HG03439 (cell line): ENCODE measurements around the gene FOXC1.

Experiments used
- ATAC-seq: cut with Tn5 transposase; IDR thresholded peaks from one replicate; pipeline ENCODE4 v1.9.1; 2021; ENCODE audit warnings: mild to moderate bottlenecking, moderate library complexity; ENCODE audit not compliant: unreplicated experiment

The FOXC1 gene

DNA sequence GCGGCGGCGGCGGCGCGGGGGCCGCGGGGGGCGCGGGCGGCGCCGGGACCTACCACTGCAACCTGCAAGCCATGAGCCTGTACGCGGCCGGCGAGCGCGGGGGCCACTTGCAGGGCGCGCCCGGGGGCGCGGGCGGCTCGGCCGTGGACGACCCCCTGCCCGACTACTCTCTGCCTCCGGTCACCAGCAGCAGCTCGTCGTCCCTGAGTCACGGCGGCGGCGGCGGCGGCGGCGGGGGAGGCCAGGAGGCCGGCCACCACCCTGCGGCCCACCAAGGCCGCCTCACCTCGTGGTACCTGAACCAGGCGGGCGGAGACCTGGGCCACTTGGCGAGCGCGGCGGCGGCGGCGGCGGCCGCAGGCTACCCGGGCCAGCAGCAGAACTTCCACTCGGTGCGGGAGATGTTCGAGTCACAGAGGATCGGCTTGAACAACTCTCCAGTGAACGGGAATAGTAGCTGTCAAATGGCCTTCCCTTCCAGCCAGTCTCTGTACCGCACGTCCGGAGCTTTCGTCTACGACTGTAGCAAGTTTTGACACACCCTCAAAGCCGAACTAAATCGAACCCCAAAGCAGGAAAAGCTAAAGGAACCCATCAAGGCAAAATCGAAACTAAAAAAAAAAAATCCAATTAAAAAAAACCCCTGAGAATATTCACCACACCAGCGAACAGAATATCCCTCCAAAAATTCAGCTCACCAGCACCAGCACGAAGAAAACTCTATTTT lies 2.0 kb downstream of the FOXC1 start:
- ATAC-seq = no peak

DNA sequence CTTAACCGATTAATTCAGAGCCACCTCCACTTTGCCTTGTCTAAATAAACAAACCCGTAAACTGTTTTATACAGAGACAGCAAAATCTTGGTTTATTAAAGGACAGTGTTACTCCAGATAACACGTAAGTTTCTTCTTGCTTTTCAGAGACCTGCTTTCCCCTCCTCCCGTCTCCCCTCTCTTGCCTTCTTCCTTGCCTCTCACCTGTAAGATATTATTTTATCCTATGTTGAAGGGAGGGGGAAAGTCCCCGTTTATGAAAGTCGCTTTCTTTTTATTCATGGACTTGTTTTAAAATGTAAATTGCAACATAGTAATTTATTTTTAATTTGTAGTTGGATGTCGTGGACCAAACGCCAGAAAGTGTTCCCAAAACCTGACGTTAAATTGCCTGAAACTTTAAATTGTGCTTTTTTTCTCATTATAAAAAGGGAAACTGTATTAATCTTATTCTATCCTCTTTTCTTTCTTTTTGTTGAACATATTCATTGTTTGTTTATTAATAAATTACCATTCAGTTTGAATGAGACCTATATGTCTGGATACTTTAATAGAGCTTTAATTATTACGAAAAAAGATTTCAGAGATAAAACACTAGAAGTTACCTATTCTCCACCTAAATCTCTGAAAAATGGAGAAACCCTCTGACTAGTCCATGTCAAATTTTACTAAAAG lies 2.7 kb downstream of the FOXC1 start:
- no peak for ATAC-seq

DNA sequence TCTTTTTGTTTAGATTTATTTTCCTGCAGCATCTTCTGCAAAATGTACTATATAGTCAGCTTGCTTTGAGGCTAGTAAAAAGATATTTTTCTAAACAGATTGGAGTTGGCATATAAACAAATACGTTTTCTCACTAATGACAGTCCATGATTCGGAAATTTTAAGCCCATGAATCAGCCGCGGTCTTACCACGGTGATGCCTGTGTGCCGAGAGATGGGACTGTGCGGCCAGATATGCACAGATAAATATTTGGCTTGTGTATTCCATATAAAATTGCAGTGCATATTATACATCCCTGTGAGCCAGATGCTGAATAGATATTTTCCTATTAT lies 3.2 kb downstream of the FOXC1 start:
- ATAC-seq = no peak

DNA sequence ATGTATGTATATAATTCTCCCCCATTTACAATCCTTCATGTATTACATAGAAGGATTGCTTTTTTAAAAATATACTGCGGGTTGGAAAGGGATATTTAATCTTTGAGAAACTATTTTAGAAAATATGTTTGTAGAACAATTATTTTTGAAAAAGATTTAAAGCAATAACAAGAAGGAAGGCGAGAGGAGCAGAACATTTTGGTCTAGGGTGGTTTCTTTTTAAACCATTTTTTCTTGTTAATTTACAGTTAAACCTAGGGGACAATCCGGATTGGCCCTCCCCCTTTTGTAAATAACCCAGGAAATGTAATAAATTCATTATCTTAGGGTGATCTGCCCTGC lies 3.6 kb downstream of the FOXC1 start:
- no peak for ATAC-seq

DNA sequence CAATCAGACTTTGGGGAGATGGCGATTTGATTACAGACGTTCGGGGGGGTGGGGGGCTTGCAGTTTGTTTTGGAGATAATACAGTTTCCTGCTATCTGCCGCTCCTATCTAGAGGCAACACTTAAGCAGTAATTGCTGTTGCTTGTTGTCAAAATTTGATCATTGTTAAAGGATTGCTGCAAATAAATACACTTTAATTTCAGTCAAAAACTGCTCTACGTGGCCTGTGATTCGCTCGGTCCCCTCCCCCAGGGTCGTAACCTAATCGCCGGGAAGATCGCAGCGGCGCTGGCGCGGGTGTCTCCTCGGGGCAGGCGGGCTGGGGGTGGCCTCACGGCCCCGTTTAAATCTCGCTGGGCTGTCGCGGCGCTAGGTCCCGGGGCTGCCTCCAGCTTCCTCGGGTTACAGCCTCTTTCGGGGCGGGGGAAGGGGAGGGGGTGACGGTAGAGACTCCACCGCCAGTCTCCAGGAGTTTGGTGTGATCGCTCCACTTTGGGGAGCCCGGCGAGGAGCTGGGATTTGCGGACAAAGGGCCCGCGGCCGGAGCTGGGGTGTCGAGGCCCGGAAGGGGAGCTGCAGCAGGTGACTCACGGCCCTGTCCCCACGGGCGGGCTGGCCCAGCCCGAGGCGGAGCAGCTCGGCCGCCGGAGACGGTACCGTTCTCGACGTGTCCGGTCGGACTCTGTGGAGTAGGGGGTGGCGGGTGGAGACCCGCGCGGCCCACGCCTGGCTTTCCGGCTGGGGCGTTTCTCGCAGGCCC lies 4.2 kb downstream of the FOXC1 start:
- ATAC-seq = no peak

DNA sequence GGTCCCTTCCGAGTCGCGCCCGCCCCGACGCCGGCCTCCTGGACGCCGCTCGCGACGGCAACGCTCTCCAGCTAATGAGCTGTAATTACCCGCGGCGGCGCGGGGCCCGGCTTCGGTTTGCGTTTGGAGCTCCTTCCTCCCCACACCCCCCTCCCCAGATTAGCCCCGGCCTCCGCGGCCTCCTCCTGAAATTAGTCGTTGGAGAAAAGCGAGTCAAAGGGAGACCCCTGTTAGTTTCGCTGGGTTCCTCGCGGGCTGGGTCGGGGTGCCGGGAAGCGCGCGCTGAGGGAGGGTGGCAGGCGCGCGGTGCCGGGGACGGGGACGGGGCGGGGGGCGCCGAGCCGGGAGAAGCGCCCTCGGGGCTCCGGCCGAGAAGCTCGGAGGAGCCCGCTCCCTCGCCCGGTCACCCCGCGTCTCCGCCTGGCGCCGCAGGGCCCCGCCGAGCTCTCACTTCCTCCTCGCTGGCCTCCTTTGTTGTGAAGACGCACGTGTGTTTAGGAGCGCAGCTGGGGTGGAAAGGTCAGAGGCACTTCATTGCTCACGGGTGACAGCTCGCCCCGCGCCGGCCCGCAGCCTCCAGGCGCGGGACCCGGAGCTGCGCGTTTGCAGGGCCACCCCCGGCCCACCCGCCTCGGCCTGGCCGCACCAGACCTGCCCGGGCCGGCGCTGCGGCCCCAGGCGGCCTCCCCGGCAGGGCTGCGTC lies 4.9 kb downstream of the FOXC1 start:
- ATAC-seq = no peak

DNA sequence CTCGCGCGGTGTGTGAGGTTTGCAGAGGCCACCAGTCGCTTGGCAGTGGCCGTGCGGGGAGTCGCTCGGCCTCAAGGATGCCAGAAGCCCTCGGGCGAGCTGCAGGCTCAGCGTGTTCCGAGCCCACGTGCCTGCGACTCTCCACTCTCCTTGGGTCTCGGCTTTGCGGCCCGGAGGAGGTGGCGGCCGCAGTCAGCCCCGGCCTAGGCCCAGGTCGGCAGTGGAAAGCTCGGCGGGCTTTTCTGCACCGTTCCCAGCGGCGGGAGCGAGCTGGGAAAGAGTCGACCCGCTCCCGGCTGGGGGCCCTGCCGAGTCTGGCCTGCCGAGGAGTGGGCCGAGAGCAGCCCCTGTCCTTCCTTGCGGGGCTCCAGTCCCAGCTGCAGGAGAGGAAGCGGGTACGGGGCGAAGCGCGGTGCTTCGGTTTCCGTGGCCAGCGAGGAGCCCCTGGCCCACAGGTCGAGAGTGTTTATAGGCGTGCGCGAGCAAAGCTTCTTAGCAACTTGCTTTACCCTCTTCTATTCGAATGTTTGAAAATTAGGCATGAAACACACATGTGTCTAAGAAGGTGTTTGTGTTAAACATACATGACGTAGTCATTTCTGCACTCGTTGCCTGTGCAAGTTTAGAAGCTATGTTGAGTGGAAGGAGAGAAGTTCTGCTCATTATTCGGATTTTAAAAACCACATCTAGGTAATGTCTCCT lies 5.6 kb downstream of the FOXC1 start:
- no peak for ATAC-seq

DNA sequence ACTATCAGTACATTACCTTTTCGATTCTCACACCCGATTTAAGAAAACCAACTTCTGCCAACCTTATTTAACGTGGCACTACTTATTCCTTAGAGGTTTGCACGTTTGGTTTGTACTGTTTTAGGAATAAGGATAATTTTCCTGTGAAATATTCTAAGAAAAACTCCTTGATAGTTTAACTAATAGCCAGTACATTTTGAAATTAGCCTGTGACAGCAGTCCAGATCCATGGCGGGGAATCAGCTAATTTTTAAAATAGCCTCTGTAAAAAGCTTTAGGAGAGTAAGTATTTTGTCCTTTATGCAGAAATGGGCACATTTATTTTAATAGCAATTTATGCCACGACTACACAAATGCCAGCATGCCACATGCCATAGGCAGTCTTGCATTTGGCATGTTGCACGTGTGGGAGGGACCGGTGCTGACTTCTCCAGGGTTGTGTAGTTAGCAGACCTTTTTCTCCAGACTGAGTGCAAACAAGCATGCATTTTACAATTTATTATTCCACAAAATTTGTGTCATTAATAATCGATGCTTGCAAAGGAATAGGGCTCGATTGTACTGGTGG lies 6.2 kb downstream of the FOXC1 start:
- ATAC-seq = no peak

DNA sequence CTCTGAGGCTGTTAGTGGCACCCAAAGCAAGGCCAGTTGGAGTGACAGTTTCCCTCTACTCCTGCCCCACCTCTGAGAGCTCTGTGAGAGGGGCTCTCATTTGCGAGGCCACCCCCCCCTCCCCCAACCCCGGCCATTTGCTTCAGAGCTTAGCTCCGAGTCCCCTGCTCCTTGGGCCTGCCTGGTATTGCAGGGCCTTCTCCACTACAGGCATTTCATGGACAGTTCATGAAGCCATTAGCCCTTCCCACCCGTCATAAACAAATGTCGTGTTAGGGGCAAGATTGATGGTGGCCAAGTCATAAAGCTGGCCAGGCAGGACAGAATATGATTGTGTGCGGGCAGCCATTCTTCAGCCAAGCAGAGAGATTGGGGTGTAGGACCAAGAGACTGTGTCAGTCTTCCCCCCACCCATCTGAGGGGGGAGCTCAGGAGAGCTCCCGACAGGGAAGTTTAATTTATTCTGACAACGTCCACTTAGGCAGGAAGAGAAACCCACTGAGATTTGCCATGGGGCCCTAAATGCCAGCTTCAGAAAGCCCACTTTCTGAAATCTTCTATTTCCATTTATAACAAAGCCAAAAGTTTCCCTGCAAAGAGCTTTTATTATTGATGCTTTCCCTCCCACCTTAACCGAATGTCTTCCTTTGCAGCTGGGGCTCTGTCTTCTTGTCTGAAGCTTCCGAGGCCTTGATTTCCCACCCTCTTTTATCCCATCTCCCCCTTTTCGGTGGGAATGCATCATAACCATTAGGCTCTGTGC lies 7.2 kb downstream of the FOXC1 start:
- no peak for ATAC-seq

DNA sequence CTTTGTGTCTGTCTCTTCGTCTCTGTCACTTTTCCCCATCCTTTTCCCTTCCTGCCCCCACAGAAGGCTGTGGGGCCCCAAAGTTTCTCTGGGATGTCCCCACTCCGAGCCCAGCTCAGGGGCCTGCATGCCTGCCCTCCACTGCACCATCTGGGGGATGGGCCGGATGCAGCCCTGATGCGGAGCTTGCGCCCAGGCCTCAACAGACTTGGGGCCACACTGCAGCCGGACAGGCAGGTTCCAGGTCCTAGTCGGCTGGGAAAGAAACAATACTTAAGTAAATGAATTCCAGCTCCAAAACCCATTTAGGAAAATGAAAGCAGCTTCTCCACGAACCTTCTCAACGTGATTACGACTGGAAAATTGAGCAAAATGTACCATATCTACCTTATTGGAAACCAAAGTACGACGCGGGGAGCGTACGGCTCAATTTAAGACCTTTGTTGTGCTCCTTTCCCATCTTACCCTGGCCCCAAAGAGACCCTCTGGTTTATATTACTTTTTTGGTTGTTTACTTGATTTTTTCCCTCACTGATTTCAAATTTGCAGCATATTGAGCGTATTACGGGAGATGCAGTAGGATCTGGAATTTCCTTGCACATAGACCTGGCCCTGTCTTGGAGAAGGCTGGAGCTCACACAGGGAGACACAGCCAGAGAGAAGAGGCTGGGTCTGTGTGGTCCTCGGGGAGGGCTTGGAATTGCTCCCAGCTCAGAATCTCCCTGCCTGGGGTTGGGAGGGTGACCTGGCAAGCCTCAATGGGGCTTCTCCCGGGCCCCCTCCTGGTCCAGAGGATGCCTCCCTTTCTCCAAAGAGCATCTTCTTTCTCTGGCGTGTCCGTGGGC lies 8.0 kb downstream of the FOXC1 start:
- no peak for ATAC-seq

DNA sequence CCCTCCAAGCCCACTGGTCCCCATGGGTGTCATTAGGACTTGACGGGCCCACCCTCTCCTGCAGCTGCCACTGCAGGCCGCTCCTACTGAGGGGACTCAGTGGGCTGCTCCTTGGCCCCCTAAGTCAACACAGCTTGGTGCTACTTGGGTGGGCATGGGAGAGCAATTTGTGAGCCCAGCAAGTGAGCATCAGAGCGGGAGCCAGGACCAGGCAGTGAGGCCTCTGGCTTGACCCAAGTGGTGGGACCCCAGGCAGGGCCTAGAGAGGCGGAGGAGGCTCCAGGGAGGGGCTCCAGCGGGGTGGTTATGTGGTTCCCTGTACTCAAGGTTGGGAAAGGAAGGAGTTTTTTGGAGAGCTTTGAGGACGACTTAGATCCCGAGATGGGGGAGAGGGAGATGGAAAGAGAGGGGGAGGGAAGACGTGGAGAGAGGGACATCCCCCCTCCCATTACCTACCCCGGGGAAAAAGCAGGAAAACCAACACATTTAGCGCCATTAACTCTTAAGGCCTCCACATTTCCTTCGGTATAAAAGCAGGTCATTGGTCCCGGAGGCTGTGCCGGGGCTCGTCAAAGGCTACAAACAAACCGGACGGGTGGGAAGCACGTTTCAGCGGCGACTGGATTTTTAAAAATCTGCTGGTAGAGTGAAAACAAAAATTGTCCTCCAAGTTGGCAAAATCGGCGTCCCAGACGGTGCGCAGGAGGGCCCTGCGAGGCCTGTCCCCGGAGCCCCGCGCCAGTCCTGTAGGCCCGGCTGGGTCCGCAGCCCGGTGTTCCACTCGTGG lies 8.8 kb downstream of the FOXC1 start:
- no peak for ATAC-seq

DNA sequence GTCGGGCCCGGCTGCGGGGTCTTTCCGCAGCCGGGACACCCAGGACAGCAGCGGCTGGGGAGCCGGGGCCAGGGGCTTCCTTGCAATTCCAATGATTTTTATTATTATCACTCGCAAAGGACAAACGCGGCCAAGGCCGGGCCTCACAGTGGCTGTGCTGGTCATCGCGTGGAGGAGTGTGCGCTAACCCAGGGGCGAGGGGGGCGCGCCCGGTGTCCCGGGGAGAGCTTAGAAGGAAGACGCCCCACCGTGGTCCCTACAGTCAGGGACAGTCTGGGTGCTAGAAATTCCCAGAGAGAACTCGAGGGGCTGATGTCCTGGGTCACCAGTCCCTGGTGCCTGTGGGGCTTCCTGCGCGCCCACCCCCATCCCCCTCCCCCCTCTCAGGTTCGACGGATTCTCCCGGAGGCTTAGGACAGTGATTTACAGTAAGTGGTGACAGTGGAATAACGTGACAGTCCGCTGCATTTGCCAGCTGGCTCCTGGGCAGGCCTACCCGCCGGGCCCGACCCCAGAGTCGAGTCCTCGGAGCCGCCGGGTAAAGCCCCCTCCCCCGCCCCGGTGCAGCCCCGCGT lies 9.5 kb downstream of the FOXC1 start:
- no peak for ATAC-seq

DNA sequence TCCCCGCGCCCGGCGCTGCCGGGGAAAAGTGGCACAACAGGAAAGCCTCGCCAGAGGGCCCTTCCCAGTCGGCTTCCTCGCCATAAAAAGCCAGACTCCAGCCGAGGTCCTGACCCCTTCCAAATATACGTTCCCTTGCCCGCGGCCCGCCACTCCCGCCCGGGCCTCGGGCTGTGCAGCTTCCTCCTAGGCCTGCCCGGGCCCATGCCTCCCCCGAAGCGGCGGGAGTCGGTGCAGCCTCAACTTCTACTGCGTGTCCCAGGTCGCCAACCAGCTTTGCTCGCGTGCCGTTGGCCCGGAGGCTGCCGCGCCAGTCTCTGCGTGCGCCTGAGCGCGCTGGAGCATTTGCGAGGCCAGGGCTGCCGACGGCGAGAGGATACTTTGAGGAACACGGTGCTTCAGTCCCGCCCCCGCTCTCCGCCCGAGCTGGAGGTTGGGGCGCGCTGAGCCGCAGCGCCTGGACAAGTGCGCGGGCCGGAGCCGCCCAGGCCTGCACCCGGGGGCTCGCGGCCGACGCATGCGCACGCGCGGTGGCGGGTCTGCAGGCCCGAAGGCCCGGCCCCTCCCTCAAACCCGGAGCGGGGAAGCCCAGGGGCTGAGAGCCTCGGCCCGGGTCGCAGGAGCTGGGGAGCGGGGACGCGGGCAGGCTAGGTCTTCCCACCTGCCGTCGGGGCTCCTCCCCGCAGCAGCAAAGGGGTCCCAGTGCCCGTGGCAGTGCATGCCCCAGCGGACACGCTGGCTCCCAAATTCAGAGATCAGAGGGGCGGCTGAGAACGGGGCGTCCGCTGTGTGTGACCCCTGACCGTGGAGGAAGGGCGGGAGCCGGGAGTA lies 10.2 kb downstream of the FOXC1 start:
- no peak for ATAC-seq

DNA sequence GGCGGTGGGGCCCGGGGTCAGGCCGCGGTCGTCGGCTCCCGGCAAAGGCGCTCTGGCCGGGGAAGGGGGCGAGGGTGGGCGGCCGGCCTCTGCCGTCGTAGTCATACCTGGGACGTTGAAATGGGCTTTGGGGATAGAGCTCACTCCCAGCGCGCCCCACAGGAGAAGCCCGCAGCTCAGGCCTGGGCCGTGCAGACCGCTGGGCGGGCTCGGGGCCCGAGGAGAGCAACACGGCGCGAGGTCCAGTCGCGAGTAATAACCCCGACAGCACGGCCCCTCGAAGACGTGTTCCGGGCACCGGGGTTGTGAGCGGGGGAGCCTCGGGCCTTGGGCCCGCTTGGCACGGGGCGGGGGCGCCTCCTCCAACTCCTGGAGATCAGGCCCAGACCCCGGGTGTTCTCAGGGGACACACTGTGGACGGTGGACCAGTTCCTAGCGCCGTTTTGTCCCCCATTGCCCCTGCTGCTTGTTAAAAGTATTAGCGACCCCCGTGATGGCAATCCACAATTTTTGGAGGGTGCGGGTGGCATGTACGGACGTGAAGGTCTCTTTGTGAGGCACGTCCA lies 10.9 kb downstream of the FOXC1 start:
- ATAC-seq = no peak

DNA sequence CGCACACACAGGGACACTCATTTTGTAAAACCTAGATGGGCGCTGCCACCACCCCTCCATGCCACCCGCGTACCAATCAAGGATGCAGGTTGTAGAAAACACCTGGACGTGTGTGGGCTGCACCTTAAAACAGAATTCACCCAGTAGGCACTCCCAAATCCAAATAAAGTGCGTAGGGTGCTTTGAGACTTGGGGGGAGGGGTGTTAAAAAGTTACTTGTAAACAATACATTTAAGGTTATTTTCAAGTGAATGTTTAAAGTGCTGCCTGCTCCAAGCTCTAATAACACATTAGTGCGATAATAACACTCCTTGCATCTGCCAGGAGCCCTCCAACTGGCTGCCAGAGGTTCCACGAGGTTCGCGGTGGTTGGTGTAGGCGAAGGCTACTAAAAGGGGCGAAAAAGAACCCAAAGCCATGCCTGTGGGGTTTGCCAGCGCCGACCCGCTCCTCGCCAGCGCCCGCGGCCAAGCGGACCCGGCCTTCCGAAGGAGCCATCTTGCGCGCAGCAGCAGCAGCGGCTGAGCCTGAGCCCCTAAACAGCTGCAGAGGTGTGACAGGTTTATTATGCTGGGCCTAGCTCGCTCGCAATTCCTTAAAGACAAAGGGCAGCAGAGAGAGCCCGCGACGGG lies 11.5 kb downstream of the FOXC1 start:
- no peak for ATAC-seq

DNA sequence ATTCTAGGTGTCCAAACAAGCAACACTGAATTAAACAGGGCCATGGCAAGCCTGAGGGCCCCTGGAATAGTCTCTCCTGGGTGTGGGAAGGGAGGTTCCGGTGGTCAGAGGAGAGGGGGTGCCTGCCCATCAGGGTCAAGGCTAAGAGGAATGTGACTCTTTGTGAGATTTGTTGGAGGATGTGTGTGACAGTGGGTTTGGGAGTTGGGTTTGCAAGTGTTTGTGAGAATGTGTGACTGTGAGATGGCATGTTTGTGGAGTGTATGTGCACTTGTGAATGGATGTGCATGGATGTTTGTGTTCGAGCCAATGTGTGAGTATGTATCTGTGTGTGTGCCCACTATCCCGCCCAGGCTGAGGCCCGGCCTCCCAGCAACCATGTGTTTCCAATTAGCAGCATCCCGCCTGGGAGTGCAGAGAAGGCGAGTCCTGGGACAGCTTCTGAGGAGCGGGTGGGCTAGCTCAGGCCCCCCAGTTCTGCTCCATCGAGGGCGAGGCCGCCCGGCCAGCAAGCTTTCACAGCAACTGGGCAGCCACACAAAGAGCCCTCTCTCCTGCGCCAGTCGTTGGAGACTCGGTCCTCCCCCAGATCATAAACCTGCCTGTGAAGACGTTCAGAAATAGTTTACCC lies 12.6 kb downstream of the FOXC1 start:
- ATAC-seq = no peak
